TTC549 (cell line): Measurements from ENCODE around the gene YWHAG.
"Not testable (repeated sequence)": the region's sequence is repeated elsewhere in the genome, so short reads cannot be mapped to it uniquely, and the experiment has no call there.

Experiments used
- FAIRE-seq: peaks from 2 replicates; lab custom pipeline; 2012; peaks lifted over from hg19 to GRCh38; lab: Jason Lieb, UNC

YWHAG gene

GRCh38 chr7:76358481-76359110 is at the start of gene YWHAG:
Gene YWHAG (minus strand): TSS chr7:76358991. CDS start chr7:76358808, 183 bp downstream.
- no peak for FAIRE-seq

GRCh38 chr7:76408121-76408560 is 49.4 kb upstream of the YWHAG start:
- no peak for FAIRE-seq

- FAIRE-seq: no peak
Measured at GRCh38 chr7:76407718-76408117, 48.9 kb upstream of the YWHAG start.

- no peak for FAIRE-seq
Measured at GRCh38 chr7:76405738-76406137, 46.9 kb upstream of the YWHAG start.

- no peak for FAIRE-seq
Measured at GRCh38 chr7:76403780-76404494, 45.1 kb upstream of the YWHAG start.

- FAIRE-seq: not testable (repeated sequence)
Measured at GRCh38 chr7:76403097-76403496, 44.3 kb upstream of the YWHAG start.

- FAIRE-seq: no peak
Measured at GRCh38 chr7:76400248-76400647, 41.5 kb upstream of the YWHAG start.

- FAIRE-seq: no peak
Measured at GRCh38 chr7:76397409-76398183, 38.8 kb upstream of the YWHAG start.

- FAIRE-seq: no peak
Measured at GRCh38 chr7:76396864-76397263, 38.1 kb upstream of the YWHAG start.

- FAIRE-seq: no peak
Measured at GRCh38 chr7:76395965-76396726, 37.4 kb upstream of the YWHAG start.

GRCh38 chr7:76395605-76395964 is 36.8 kb upstream of the YWHAG start:
- not testable (repeated sequence) for FAIRE-seq

- no peak for FAIRE-seq
Measured at GRCh38 chr7:76394957-76395356, 36.2 kb upstream of the YWHAG start.

GRCh38 chr7:76393116-76394031 is 34.6 kb upstream of the YWHAG start:
- FAIRE-seq: no peak

- FAIRE-seq: no peak
Measured at GRCh38 chr7:76392531-76393115, 33.8 kb upstream of the YWHAG start.

- FAIRE-seq: no peak
Measured at GRCh38 chr7:76390092-76390491, 31.3 kb upstream of the YWHAG start.

- not testable (repeated sequence) for FAIRE-seq
Measured at GRCh38 chr7:76387789-76388188, 29.0 kb upstream of the YWHAG start.

- no peak for FAIRE-seq
Measured at GRCh38 chr7:76386691-76387260, 28.0 kb upstream of the YWHAG start.

GRCh38 chr7:76383089-76383944 is 24.5 kb upstream of the YWHAG start:
- no peak for FAIRE-seq

- FAIRE-seq: no peak
Measured at GRCh38 chr7:76381814-76382213, 23.0 kb upstream of the YWHAG start.

GRCh38 chr7:76380623-76380966 is 21.8 kb upstream of the YWHAG start:
- FAIRE-seq: no peak
